Fibroblast of skin of right biceps (primary cell): ENCODE measurements around the gene LHCGR.
"Not testable (repeated sequence)": the region's sequence is repeated elsewhere in the genome, so short reads cannot be mapped to it uniquely, and the experiment has no call there.

Experiments used
- DNase-seq: peaks from one replicate; pipeline ENCODE4 v3.0.0-alpha.2; 2013

The LHCGR gene

GRCh38 chr2:48703621-48704020 lies 51.9 kb downstream of the LHCGR start:
- DNase-seq: not testable (repeated sequence)

GRCh38 chr2:48699348-48699930 lies 56.1 kb downstream of the LHCGR start:
- DNase-seq: peak; percentile 76

GRCh38 chr2:48696881-48697280 lies 58.6 kb downstream of the LHCGR start:
- no peak for DNase-seq

GRCh38 chr2:48695991-48696390 lies 59.5 kb downstream of the LHCGR start:
- no peak for DNase-seq

GRCh38 chr2:48694149-48694548 lies 61.4 kb downstream of the LHCGR start:
- DNase-seq: peak; percentile 76

- peak; percentile 46 for DNase-seq
These were observed 61.9 kb downstream of the LHCGR start for GRCh38 chr2:48693645-48694044.

- DNase-seq: peak; percentile 20
These were observed 62.5 kb downstream of the LHCGR start for GRCh38 chr2:48693066-48693465.

- DNase-seq: no peak
These were observed 63.4 kb downstream of the LHCGR start for GRCh38 chr2:48691935-48692691.

- DNase-seq: no peak
These were observed 70.4 kb downstream of the LHCGR start for GRCh38 chr2:48685126-48685525.

GRCh38 chr2:48677450-48677849 lies 78.1 kb downstream of the LHCGR start:
- DNase-seq: no peak

GRCh38 chr2:48674933-48675332 lies 80.6 kb downstream of the LHCGR start:
- no peak for DNase-seq

- DNase-seq: no peak
These were observed 81.9 kb downstream of the LHCGR start for GRCh38 chr2:48673581-48673980.

- no peak for DNase-seq
These were observed 86.5 kb downstream of the LHCGR start for GRCh38 chr2:48668992-48669391.

- DNase-seq: peak; percentile 89
These were observed 104.2 kb downstream of the LHCGR start for GRCh38 chr2:48651158-48651790.

GRCh38 chr2:48638261-48638660 lies 117.3 kb downstream of the LHCGR start:
- DNase-seq: no peak
